Forelimb muscle (tissue), 1 donor: ENCODE data around the gene VDR. TPM values are rescaled to one million over a fixed set of nuclear protein-coding genes. Genes with fewer than 3 reads are reported as not detected.

Experiments used
- DNase-seq: peaks from one replicate; pipeline ENCODE4 v3.0.0-alpha.2; 2013; ENCODE audit warnings: low read depth
- polyA plus RNA-seq: library from polyadenylated mRNA; unstranded; fragments of 120-200 nt; gene quantifications from one replicate; pipeline ENCODE4 v1.2.1, GENCODE V29; 2013; ENCODE audit not compliant: insufficient read length

VDR gene
- 0.46 TPM for polyA plus RNA-seq

GRCh38 chr12:47904713-47905709 lies at the start of gene VDR:
Gene VDR, minus strand, starts transcription at chr12:47904994. Its CDS starts 25,881 bp downstream, at chr12:47879113.
- no peak for DNase-seq

GRCh38 chr12:47954058-47954457 lies 49.3 kb upstream of the VDR start:
- DNase-seq: no peak

GRCh38 chr12:47950856-47951468 lies 46.2 kb upstream of the VDR start:
- DNase-seq: no peak

- DNase-seq: no peak
Observed at GRCh38 chr12:47949441-47950341, 44.9 kb upstream of the VDR start.

- no peak for DNase-seq
Observed at GRCh38 chr12:47947341-47947740, 42.5 kb upstream of the VDR start.

GRCh38 chr12:47946413-47947323 lies 41.9 kb upstream of the VDR start:
- DNase-seq: no peak

- DNase-seq: no peak
Observed at GRCh38 chr12:47945341-47945728, 40.5 kb upstream of the VDR start.

GRCh38 chr12:47944685-47945340 lies 40.0 kb upstream of the VDR start:
- no peak for DNase-seq

GRCh38 chr12:47943623-47944340 lies 39.0 kb upstream of the VDR start:
- no peak for DNase-seq

GRCh38 chr12:47942614-47943225 lies 37.9 kb upstream of the VDR start:
- no peak for DNase-seq

- DNase-seq: no peak
Observed at GRCh38 chr12:47941871-47942613, 37.2 kb upstream of the VDR start.

GRCh38 chr12:47941475-47941780 lies 36.6 kb upstream of the VDR start:
- no peak for DNase-seq

GRCh38 chr12:47940773-47941474 lies 36.1 kb upstream of the VDR start:
- no peak for DNase-seq

- no peak for DNase-seq
Observed at GRCh38 chr12:47939009-47939601, 34.3 kb upstream of the VDR start.

GRCh38 chr12:47938594-47938993 lies 33.8 kb upstream of the VDR start:
- DNase-seq: no peak

GRCh38 chr12:47938093-47938492 lies 33.3 kb upstream of the VDR start:
- no peak for DNase-seq

GRCh38 chr12:47935184-47935583 lies 30.4 kb upstream of the VDR start:
- peak; percentile 24 for DNase-seq

GRCh38 chr12:47931187-47931586 lies 26.4 kb upstream of the VDR start:
- no peak for DNase-seq
